Left renal pelvis (tissue), 4 donors: Measurements from ENCODE around the gene RNLS. TPM values are rescaled to one million over a fixed set of nuclear protein-coding genes. Genes with fewer than 3 reads are reported as not detected.

Experiments used
- DNase-seq, 4 donors: peaks; one replicate each; pipeline ENCODE4 v3.0.0-alpha.2; 2013; ENCODE audit warnings: low read depth in 4 of 4, low spot score in 3 of 4
- polyA plus RNA-seq, 4 donors: library from polyadenylated mRNA; unstranded; fragments of 120-200 nt; gene quantifications; one replicate each; pipeline ENCODE4 v1.2.1, GENCODE V29; 2013; ENCODE audit not compliant: insufficient read length in 4 of 4

RNLS gene
- polyA plus RNA-seq, 4 donors = 6.8 to 17.6 (median 15.8) TPM

GRCh38 chr10:88442716-88443115 is 140.4 kb downstream of the RNLS start:
- no peak for DNase-seq

GRCh38 chr10:88440541-88440940 is 142.6 kb downstream of the RNLS start:
- DNase-seq = no peak

GRCh38 chr10:88439932-88440331 is 143.2 kb downstream of the RNLS start:
- DNase-seq = no peak

DNA sequence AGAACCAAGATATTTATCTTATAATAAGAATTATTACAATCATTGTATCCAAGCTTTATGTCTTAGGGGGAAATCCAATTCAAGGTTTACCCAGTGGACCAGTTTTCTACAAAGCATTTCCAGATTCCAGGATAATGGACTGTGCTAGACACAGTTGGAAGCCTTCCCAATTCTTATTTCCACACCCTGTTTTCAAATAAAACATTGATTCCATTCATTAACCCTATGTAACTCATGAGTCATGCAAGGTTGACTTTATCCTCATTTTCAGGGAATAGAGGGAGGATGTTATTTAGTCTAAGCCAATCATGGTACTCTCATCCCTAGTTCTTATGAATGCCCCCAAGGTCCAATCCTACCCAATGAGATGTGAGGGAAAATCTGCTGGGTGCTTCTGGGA is 145.7 kb downstream of the RNLS start:
- DNase-seq = no peak

GRCh38 chr10:88433565-88434186 is 149.4 kb downstream of the RNLS start:
- no peak for DNase-seq

GRCh38 chr10:88431103-88431502 is 152.0 kb downstream of the RNLS start:
- DNase-seq = no peak

GRCh38 chr10:88428976-88429375 is 154.1 kb downstream of the RNLS start:
- no peak for DNase-seq

DNA sequence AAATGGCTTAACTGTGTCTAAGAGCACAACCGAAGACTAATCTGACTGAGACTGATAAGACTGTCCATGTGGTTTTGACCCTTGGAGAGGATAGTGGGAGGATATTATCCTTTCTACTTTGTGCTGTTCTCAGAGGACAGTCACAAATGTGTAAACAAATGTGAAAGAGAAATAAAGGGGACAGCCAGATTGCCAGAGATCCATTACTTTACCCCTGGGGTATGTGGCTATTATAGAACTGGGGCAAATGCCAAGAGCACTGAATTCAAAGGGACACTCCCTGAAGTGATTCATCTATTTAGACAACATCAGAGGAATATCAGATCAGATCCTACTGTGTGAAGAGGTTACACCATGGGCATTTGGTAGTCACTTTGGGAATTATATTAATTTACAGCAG is 154.7 kb downstream of the RNLS start:
- DNase-seq = no peak

- no peak for DNase-seq
Observed at GRCh38 chr10:88427024-88427423, 156.1 kb downstream of the RNLS start.

DNA sequence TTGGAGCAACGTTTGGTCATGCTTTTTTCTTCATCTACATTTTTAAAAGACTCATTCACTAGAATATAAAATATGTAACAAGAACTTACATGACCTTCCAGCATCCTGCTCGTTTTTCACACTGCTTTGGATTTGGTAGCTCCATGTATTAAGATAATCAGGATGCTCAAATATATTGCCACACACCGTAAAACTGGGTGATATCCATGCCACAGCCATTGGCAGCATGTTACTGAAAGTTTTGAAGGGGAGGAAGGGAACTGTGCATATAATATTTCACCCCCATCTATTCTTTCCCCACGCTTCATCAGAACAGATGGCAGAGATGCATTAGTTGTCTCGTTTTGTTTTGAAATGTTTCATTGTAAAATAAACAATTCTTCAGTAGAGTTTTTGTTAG is 158.2 kb downstream of the RNLS start:
- no peak for DNase-seq

- no peak for DNase-seq
Observed at GRCh38 chr10:88423732-88424131, 159.4 kb downstream of the RNLS start.

DNA sequence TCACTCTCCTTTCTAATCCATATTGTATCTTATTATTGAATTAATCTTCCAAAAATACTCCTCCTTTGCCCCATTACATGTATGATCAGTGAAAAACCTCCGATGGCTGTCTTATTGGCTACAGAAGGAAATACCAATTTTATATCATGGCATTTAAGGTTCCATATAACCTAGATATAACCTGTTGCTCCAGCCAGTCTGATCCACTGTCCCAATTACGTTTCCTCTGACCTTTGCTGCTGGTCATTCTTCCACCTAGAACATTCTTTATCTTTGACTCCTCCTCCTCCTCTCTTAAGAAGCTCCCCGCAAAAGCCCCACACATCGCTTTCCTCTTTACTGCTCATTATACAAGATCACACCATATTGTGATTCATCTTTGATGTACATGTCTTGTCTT is 161.5 kb downstream of the RNLS start:
- DNase-seq = no peak

GRCh38 chr10:88418871-88419270 is 164.2 kb downstream of the RNLS start:
- no peak for DNase-seq

- peak in 2 of 4 donors; percentile 19 for DNase-seq
Observed at GRCh38 chr10:88417387-88418030, 165.6 kb downstream of the RNLS start.

DNA sequence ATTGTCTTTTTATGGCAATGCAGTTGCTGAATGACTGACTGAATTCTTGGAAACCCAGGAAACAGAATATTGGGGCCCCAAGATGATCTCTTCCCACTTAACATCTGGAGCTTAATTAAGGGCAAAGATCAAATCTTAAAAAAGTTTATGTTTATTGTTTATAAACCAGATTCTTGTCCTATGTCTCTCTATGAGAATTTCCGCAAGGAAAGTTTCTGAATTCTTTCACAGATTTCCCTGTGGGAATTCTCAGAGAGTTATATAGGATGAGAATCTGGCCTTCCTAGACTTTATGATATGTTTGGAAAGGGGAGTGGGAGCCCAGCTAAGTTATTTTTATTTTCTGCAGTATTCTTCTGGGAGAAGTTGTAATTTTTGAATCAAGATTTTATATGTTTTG is 166.3 kb downstream of the RNLS start:
- DNase-seq = no peak

DNA sequence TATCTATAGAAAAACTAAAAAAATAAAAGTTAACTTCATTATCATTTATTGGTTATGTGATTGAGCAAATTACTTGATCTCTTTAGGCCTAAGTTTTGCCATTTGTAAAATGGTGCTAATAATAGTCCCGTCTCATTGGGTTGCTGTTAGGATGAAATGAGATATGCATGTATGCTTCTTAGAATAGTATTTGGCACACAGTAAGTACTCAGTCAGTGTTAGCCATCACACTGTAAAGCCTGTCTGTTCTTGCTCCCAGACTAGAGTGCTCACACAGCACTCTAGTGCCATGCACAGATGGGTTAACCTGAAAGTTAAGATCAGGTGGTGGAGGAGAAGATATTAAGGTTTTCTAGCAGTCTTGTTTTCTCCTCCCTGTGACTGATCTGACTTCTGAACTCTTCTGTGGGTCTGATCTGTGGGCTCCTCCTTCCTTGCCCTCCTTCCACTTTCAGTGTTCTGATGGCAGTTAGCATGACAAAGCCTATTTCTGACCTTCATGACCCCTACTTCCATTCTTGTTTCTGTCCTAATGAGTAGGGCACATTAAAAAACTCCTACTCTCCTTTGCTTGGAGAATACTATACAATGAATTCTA is 167.5 kb downstream of the RNLS start:
- DNase-seq = no peak

- DNase-seq = no peak
Observed at GRCh38 chr10:88413412-88413811, 169.7 kb downstream of the RNLS start.

GRCh38 chr10:88411772-88412349 is 171.3 kb downstream of the RNLS start:
- DNase-seq = no peak

- no peak for DNase-seq
Observed at GRCh38 chr10:88409824-88410223, 173.3 kb downstream of the RNLS start.

DNA sequence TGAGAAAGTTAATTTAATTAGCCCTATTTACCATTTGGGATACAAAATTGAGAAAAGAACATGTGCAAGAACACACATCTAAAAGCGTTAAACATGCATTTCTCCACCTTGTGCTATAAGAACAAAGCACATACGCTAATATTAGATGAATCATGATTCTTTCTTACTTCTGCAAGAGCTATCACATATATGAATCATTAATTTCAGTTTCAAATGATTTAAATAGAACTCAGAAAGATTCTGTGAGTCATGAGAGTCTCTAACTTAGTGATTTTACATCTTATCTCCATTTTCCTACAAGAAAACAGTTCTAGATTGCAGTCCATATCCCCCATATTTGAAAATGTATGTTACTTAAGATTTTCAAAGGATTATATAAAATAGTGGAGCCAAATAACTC is 173.9 kb downstream of the RNLS start:
- DNase-seq = no peak

GRCh38 chr10:88408096-88408495 is 175.0 kb downstream of the RNLS start:
- DNase-seq = no peak

DNA sequence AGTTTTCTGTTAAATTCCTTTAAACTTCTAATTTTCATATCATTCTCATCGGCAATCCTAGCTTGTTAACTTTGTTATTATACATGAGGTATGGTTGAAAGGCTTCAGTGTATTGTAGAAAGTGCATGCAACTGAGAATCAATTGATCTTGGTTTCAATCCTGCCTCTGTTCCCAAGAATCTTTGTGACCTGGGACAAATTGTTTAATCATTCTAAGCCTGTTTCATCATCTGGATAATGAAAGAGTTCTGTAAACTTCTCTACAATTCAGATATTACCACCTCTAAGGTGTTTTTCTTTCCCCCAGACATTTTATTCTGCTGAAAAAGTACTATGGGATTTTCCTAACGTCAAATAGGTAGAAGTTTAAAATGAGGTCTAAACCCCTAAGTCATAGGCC is 179.0 kb downstream of the RNLS start:
- no peak for DNase-seq
